Hepatocyte (in vitro differentiated cells): ENCODE results near the gene NUP37. TPM values are rescaled to one million over a fixed set of nuclear protein-coding genes. Genes with fewer than 3 reads are reported as not detected.

ENCODE experiments used
- DNase-seq: peaks from one replicate; pipeline ENCODE4 v3.0.0-alpha.2; 2016; ENCODE audit warnings: low spot score
- H2AFZ ChIP-seq: fragments of 200-600 bp; sonication (generic); 2 replicates; pipeline ENCODE4 v1.6.0; 2016; ENCODE audit warnings: antibody characterized with exemption, mild to moderate bottlenecking
- H3K27ac ChIP-seq: fragments of 200-600 bp; sonication (generic); 2 replicates; pipeline ENCODE4 v1.5.1; 2016; ENCODE audit warnings: mild to moderate bottlenecking
- H3K27me3 ChIP-seq: fragments of 200-600 bp; sonication (generic); 2 replicates; pipeline ENCODE4 v1.6.1; 2016
- H3K36me3 ChIP-seq: fragments of 200-600 bp; sonication (generic); replicated peaks from 2 replicates; pipeline ENCODE4 v1.5.1; 2016; ENCODE audit warnings: low read depth; ENCODE audit not compliant: insufficient read depth
- H3K4me1 ChIP-seq: fragments of 200-600 bp; sonication (generic); 2 replicates; pipeline ENCODE4 v1.5.1; 2016; ENCODE audit warnings: mild to moderate bottlenecking, moderate library complexity; ENCODE audit not compliant: insufficient read depth
- H3K4me2 ChIP-seq: fragments of 200-600 bp; sonication (generic); 2 replicates; pipeline ENCODE4 v1.6.0; 2016
- H3K4me3 ChIP-seq: fragments of 200-600 bp; sonication (generic); 2 replicates; pipeline ENCODE4 v1.5.1; 2016; ENCODE audit warnings: mild to moderate bottlenecking
- H3K79me2 ChIP-seq: fragments of 200-600 bp; sonication (generic); 2 replicates; pipeline ENCODE4 v1.6.0; 2017; ENCODE audit warnings: mild to moderate bottlenecking
- H3K9me2 ChIP-seq: fragments of 200-600 bp; sonication (generic); replicated peaks from 2 replicates; pipeline ENCODE4 v1.6.0; 2017; ENCODE audit warnings: mild to moderate bottlenecking; ENCODE audit not compliant: insufficient read depth
- H3K9me3 ChIP-seq: fragments of 200-600 bp; sonication (generic); 2 replicates; pipeline ENCODE4 v1.5.1; 2016; ENCODE audit warnings: low read depth, mild to moderate bottlenecking
- H4K20me1 ChIP-seq: fragments of 200-600 bp; sonication (generic); 2 replicates; pipeline ENCODE4 v1.6.0; 2016; ENCODE audit warnings: mild to moderate bottlenecking; ENCODE audit not compliant: insufficient read depth, poor library complexity, severe bottlenecking
- EZH2 ChIP-seq: fragments of 200-600 bp; sonication (generic); IDR thresholded peaks from 2 replicates; pipeline ENCODE4 v1.6.1; 2016; ENCODE audit warnings: antibody characterized with exemption, mild to moderate bottlenecking, borderline replicate concordance
- EZH2phosphoT487 ChIP-seq: fragments of 200-600 bp; sonication (generic); IDR thresholded peaks from one replicate; pipeline ENCODE4 v1.6.1; 2018; ENCODE audit warnings: antibody characterized with exemption, mild to moderate bottlenecking, low read depth, moderate library complexity; ENCODE audit not compliant: unreplicated experiment, severe bottlenecking
- WGBS: methylation state at CpG from one replicate; pipeline ENCODE4 v1.1.6; 2016; ENCODE audit warnings: low lambda C conversion rate; ENCODE audit errors: missing lambda C conversion rate; 5-methylcytosine and 5-hydroxymethylcytosine counted together
- polyA plus RNA-seq: library from polyadenylated mRNA; unstranded; fragments of >200 nt; fragmentation: Nextera tagmentation; extraction: Ambion mirVana; gene quantifications from 2 replicates; pipeline ENCODE4 v1.2.1, GENCODE V29; 2016
- total RNA-seq: library from RNA; depleted of rRNA; stranded (reverse); fragments of >200 nt; gene quantifications from 2 replicates; pipeline ENCODE4 v1.2.3, GENCODE V29; 2014
- TF ChIP-seq, protein P1 (sequence below): fragments of 200-600 bp; sonication (generic); IDR thresholded peaks from 2 replicates; pipeline ENCODE4 v1.5.1; 2016; ENCODE audit warnings: antibody characterized with exemption, mild to moderate bottlenecking; ENCODE audit not compliant: poor library complexity

Gene NUP37
- total and polyA plus RNA-seq, 2 experiments from 2014 or later: 26.7 to 37.3 TPM

DNA sequence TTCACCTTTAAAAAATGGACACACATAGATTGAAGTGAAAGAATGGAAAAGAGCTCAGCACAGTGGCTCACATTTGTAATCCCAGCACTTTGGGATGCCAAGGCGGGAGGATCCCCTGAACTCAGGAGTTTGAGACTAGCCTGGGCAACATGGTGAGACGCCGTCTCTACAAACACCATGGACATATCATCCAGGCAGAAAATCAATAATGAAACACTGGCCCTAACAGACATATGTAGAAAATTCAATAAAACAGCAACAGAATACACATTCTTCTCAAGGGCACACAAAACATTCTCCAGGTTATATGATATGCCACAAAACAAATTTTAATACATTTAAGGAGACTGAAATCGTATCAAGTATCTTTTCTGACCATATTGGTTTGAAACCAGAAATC, 65.6 kb downstream of the NUP37 start:
- Histone ChIP-seq H3K4me3 (no peak overlapping the region), H4K20me1 (no peaks in the 10 kb centered on the region), H3K27me3 (no peaks in the 10 kb centered on the region), H3K9me3 (no peaks in the 10 kb centered on the region), H3K9me2 (no peaks in the 10 kb centered on the region), H3K27ac (no peak overlapping the region), H3K4me2 (no peak overlapping the region), H3K36me3 (no peaks in the 10 kb centered on the region), H3K4me1 (no peaks in the 10 kb centered on the region), H2AFZ (no peak overlapping the region), H3K79me2 (no peaks in the 10 kb centered on the region)
- WGBS: 95% methylated on average over 4 of the region's 4 CpGs
- no peak for DNase-seq
- TF ChIP-seq, protein P1, sequence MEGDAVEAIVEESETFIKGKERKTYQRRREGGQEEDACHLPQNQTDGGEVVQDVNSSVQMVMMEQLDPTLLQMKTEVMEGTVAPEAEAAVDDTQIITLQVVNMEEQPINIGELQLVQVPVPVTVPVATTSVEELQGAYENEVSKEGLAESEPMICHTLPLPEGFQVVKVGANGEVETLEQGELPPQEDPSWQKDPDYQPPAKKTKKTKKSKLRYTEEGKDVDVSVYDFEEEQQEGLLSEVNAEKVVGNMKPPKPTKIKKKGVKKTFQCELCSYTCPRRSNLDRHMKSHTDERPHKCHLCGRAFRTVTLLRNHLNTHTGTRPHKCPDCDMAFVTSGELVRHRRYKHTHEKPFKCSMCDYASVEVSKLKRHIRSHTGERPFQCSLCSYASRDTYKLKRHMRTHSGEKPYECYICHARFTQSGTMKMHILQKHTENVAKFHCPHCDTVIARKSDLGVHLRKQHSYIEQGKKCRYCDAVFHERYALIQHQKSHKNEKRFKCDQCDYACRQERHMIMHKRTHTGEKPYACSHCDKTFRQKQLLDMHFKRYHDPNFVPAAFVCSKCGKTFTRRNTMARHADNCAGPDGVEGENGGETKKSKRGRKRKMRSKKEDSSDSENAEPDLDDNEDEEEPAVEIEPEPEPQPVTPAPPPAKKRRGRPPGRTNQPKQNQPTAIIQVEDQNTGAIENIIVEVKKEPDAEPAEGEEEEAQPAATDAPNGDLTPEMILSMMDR: no peak
- TF ChIP-seq EZH2: no peak

DNA sequence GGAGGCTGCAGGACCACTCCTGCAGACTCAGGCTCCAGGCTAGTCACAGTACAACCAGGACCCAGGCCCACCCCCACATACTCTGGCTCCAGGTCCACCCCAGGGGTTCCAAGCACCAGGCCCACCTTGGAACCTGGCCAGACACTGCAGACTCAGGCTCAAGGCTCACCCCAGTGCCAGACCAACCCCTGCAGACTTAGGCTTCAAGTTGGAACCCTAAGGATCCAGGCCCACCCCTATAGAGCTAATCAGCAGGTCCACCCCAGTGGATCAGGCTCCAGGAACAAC, 66.9 kb downstream of the NUP37 start:
- H2AFZ ChIP-seq: no peak overlapping the region
- TF ChIP-seq EZH2 (no peak), EZH2phosphoT487 (no peak)
- TF ChIP-seq, protein P1: no peak
- no peaks in the 10 kb centered on the region for H3K9me2 ChIP-seq
- no peak overlapping the region for H3K27ac ChIP-seq
- no peak overlapping the region for H3K4me2 ChIP-seq
- no peaks in the 10 kb centered on the region for H3K9me3 ChIP-seq
- DNase-seq: no peak
- H4K20me1 ChIP-seq: no peaks in the 10 kb centered on the region
- no peaks in the 10 kb centered on the region for H3K79me2 ChIP-seq
- H3K4me3 ChIP-seq: no peak overlapping the region
- H3K27me3 ChIP-seq: no peaks in the 10 kb centered on the region
- H3K4me1 ChIP-seq: no peaks in the 10 kb centered on the region
- H3K36me3 ChIP-seq: no peaks in the 10 kb centered on the region

DNA sequence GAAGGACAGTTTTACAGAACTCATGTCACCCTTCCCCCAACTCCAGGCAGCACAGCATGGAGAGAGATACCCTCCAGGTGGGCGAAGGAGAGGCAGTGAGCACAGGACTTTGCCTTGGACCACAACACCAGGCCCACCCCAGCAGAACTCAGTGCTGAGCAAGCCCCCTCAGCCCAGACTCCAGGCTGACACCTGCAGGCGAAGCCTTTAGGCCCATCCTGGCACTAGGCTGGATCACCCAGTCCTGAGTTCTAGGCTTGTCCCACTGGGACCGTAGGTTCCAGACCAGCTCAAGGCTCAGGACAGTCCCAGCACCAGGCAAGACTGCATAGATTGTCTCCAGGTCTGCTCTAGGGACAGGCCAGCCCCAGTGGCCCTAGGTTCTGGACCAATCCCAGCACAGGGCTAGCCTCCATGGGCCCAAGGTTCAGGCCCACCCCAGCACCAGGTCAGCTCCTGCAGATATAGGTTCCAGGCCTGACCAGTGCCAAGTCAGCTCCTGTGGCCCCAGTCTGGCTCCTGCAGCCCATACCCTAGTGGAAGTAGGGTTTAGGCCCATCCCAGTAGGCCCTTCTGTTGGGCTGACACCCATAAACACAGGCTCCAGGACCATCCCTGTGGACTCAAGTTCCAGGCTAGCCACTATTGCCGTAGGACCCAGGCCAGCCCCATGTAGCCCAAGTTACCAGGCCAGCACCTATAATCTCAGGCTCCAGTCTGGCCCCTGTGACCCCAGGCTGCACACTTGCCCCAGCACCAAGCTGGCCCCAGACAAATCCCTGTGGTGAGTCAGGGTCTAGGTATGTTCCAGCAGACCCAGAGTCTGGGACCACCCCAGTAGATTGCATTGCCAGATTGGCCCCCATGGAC, 67.5 kb downstream of the NUP37 start:
- no peaks in the 10 kb centered on the region for H3K36me3 ChIP-seq
- no peak for DNase-seq
- no peak overlapping the region for H3K27ac ChIP-seq
- H3K4me3 ChIP-seq: no peak overlapping the region
- H3K79me2 ChIP-seq: no peaks in the 10 kb centered on the region
- no peaks in the 10 kb centered on the region for H3K27me3 ChIP-seq
- H3K9me3 ChIP-seq: no peaks in the 10 kb centered on the region
- no peaks in the 10 kb centered on the region for H3K4me1 ChIP-seq
- no peaks in the 10 kb centered on the region for H3K9me2 ChIP-seq
- TF ChIP-seq EZH2phosphoT487 (no peak), EZH2 (no peak)
- TF ChIP-seq, protein P1: no peak
- 96% methylated on average over 4 of the region's 4 CpGs for WGBS
- H3K4me2 ChIP-seq: no peak overlapping the region
- no peak overlapping the region for H2AFZ ChIP-seq
- H4K20me1 ChIP-seq: no peaks in the 10 kb centered on the region
